Panc1 (cell line): ENCODE results near the gene DEPDC4.
"Not testable (repeated sequence)": the region's sequence is repeated elsewhere in the genome, so short reads cannot be mapped to it uniquely, and the experiment has no call there.

ENCODE experiments used
- CTCF ChIP-seq: fragments of 450-650 bp; IDR thresholded peaks from 2 replicates; pipeline ENCODE4 v1.5.1; 2017; ENCODE audit warnings: mild to moderate bottlenecking
- POLR2AphosphoS5 ChIP-seq: IDR thresholded peaks from 2 replicates; pipeline ENCODE4 v1.6.1; 2012; ENCODE audit warnings: mild to moderate bottlenecking, low read depth, low read length, moderate library complexity
- SIN3A ChIP-seq: IDR thresholded peaks from 2 replicates; pipeline ENCODE4 v1.6.1; 2012; ENCODE audit warnings: low read depth, mild to moderate bottlenecking, low read length, moderate library complexity, borderline replicate concordance; ENCODE audit not compliant: insufficient read depth
- TF ChIP-seq, protein P1 (sequence below), 2 experiments: IDR thresholded peaks; 2 replicates each; pipeline ENCODE4 v1.6.1; 2011 to 2012; ENCODE audit warnings: low read depth in 2 of 2, control low read depth in 1 of 2, low read length in 1 of 2, mild to moderate bottlenecking in 1 of 2, moderate library complexity in 1 of 2; ENCODE audit not compliant: insufficient read depth in 1 of 2

DNA sequence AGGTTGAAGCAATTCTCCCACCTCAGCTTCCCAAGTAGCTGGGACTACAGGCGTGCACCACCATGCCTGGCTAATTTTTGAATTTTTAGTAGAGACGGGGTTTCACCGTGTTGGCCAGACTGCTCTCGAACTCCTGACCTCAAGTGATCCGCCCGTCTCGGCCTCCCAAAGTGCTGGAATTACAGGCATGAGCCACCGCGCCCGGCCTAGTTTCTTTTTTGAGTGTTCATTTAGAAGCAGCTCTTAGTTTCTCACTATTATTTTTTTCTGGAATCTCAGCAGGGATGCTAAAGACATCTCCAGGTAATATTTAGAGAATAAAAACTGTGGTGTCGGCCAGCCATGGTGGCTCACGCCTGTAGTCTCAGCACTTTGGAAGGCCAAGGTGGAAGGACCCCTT, 17.7 kb upstream of the DEPDC4 start:
- TF ChIP-seq POLR2AphosphoS5, CTCF, SIN3A: not testable (repeated sequence)
- TF ChIP-seq, protein P1, sequence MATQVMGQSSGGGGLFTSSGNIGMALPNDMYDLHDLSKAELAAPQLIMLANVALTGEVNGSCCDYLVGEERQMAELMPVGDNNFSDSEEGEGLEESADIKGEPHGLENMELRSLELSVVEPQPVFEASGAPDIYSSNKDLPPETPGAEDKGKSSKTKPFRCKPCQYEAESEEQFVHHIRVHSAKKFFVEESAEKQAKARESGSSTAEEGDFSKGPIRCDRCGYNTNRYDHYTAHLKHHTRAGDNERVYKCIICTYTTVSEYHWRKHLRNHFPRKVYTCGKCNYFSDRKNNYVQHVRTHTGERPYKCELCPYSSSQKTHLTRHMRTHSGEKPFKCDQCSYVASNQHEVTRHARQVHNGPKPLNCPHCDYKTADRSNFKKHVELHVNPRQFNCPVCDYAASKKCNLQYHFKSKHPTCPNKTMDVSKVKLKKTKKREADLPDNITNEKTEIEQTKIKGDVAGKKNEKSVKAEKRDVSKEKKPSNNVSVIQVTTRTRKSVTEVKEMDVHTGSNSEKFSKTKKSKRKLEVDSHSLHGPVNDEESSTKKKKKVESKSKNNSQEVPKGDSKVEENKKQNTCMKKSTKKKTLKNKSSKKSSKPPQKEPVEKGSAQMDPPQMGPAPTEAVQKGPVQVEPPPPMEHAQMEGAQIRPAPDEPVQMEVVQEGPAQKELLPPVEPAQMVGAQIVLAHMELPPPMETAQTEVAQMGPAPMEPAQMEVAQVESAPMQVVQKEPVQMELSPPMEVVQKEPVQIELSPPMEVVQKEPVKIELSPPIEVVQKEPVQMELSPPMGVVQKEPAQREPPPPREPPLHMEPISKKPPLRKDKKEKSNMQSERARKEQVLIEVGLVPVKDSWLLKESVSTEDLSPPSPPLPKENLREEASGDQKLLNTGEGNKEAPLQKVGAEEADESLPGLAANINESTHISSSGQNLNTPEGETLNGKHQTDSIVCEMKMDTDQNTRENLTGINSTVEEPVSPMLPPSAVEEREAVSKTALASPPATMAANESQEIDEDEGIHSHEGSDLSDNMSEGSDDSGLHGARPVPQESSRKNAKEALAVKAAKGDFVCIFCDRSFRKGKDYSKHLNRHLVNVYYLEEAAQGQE (IDR thresholded peaks at IDR 0.05; ENCODE audit: insufficient read depth in 1 of 2, low read depth in 2 of 2, low read length in 1 of 2) = not testable (repeated sequence)
